ENCODE results near the gene CRAT. TPM values are rescaled to one million over a fixed set of nuclear protein-coding genes. Genes with fewer than 3 reads are reported as not detected.

The CRAT gene
- total RNA-seq, 2 experiments from 2014 or later = 7.1 to 9.4 TPM

DNA sequence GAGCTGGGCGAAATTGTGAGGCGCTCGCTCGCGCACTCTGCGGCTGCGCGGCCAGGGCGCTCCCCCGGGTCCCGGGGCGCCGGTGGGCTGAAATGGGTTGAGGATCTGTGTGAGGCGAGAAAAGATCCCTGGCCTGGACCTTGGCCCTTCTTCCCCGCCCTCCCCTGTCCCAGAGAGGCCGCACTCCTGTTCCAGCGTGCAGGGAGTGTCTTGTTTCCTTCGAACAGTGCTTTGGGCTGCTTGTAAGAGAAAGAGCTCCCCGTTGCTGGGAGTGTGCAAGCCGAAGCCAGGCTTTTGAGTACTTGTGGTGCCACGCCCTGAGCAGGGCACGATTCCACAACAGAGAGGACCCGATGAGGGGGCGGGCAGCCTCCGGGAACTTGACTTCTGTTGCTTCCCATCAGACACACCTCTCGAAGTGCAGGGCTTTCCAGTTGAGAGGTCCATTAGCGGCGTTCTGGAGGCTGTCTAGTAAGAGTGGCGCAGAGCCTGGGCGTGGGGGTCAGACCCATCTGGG lies 29.1 kb downstream of the CRAT start:
- H3K27ac Mint-ChIP-seq = peak overlapping the region; percentile 81
- intact Hi-C loops (cut with DNase I, micrococcal nuclease) = loop anchor here (2.0 kb wide), 3 partner anchors 29 to 53 kb away; partner anchors contain the start of genes CRAT (in 1 of the 2), MIGA2 (in 1 of the 2), PTPA (in 1 of the 2) and SH3GLB2 (in 1 of the 2)

DNA sequence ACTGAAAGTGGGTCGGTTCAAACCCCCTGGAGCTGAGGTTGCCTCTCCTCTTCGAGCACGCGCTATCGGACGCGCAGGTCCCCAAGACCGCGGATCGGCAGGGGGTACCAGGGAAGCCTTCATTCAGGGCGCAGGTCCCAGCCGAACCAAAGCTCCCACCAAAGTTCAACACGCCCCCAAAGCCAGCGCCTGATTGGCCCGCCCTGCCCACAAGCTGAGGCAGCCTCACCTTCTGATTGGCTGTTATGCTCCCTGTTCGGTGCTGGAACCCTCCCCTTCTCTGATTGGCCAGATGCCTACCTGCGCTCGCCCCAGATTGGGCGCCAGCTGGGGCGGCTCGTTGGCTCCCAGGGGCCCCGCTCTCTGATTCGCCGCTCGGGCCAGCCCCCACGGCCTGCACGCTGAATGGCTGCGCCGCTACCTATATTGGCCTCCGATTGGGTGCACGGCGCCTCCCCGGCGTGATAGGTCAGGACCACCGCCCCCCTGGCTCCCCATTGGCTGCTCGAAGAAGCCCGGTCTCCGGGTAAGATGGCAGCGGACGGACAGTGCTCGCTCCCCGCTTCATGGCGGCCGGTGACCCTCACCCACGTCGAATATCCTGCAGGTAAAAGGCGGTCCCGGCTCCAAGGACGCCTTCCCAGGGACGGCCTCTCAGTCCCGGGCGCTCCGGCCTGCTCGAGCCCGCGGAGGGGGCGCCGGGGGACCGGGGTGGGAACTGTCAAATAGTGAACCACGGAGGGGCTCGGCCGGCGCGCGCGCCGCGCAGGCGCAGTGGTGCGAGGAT lies 29.8 kb downstream of the CRAT start, which contains the start of gene DOLPP1:
Gene DOLPP1 (plus strand): TSS at position 511 of the 787 bp plus-strand sequence. CDS start 21 bp downstream, at position 532.
- H3K36me3 ChIP-seq (ENCODE audit: insufficient read depth, low read length) = peaks cover 15% of the 10 kb centered on the region
- peak within 1 kb of the TSS; percentile 57 for H3K27ac ChIP-seq (ENCODE audit: low read depth in 1 of 2, low read length in 2 of 2)
- no peaks in the 10 kb centered on the region for H3K9me3 ChIP-seq (ENCODE audit: control insufficient read depth in 1 of 2, insufficient read depth in 1 of 2, low read length in 2 of 2)
- peak; percentile 95 for ATAC-seq (ENCODE audit: poor library complexity)
- DNase-seq = peak; percentile 97 to 99 (median 98)
- ChIA-PET POLR2A (interaction anchor here (0.8 to 2.4 kb wide), 14 partner anchors 9 to 544 kb away, joined by 3 to 25 read pairs (median 4); partner anchors contain the start of genes CRAT, ENDOG, MIGA2 and PTPA), CTCF (interaction anchor here (0.6 to 1.6 kb wide), 2 partner anchors 51 to 121 kb away, joined by 3 to 4 read pairs; no protein-coding TSS in a partner anchor)
- peaks cover 29% of the 10 kb centered on the region for H3K4me1 Mint-ChIP-seq (ENCODE audit: low read depth)
- peak within 1 kb of the TSS; percentile 91 for H3K4me3 ChIP-seq (ENCODE audit: low read length)
- no peaks in the 10 kb centered on the region for H3K9me3 Mint-ChIP-seq
- peaks cover 2% of the 10 kb centered on the region for H3K36me3 Mint-ChIP-seq (ENCODE audit: low read depth)
- H3K4me3 Mint-ChIP-seq = peak within 1 kb of the TSS; percentile 96
- H3K27me3 ChIP-seq (ENCODE audit: control insufficient read depth in 1 of 2, insufficient read depth in 2 of 2, low read length in 2 of 2) = no peaks in the 10 kb centered on the region
- TF ChIP-seq, protein P1, sequence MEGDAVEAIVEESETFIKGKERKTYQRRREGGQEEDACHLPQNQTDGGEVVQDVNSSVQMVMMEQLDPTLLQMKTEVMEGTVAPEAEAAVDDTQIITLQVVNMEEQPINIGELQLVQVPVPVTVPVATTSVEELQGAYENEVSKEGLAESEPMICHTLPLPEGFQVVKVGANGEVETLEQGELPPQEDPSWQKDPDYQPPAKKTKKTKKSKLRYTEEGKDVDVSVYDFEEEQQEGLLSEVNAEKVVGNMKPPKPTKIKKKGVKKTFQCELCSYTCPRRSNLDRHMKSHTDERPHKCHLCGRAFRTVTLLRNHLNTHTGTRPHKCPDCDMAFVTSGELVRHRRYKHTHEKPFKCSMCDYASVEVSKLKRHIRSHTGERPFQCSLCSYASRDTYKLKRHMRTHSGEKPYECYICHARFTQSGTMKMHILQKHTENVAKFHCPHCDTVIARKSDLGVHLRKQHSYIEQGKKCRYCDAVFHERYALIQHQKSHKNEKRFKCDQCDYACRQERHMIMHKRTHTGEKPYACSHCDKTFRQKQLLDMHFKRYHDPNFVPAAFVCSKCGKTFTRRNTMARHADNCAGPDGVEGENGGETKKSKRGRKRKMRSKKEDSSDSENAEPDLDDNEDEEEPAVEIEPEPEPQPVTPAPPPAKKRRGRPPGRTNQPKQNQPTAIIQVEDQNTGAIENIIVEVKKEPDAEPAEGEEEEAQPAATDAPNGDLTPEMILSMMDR (IDR thresholded peaks at IDR 0.05) = no peak
- peak within 1 kb of the TSS; percentile 81 for H3K27ac Mint-ChIP-seq
- intact Hi-C loops (cut with DNase I, micrococcal nuclease) = loop anchor here (2.0 kb wide), 3 partner anchors 30 to 52 kb away; partner anchors contain the start of genes CRAT (in 1 of the 2), MIGA2 (in 1 of the 2), PTPA (in 1 of the 2) and SH3GLB2 (in 1 of the 2)
- peaks cover 39% of the 10 kb centered on the region for H3K4me1 ChIP-seq (ENCODE audit: insufficient read depth, low read length)
- H3K27me3 Mint-ChIP-seq = no peaks in the 10 kb centered on the region

More for the DNA sequence above, 29.1 kb downstream of the CRAT start:
- Mint-ChIP-seq H3K4me1 (ENCODE audit: low read depth) (peaks cover 29% of the 10 kb centered on the region), H3K9me3 (no peaks in the 10 kb centered on the region), H3K27me3 (no peaks in the 10 kb centered on the region), H3K36me3 (ENCODE audit: low read depth) (peaks cover 7% of the 10 kb centered on the region), H3K4me3 (peak overlapping the region; percentile 96)
- CTCF ChIA-PET = interaction anchor here (0.6 to 1.6 kb wide), 2 partner anchors 50 to 121 kb away, joined by 3 to 4 read pairs; no protein-coding TSS in a partner anchor
- Histone ChIP-seq H3K36me3 (ENCODE audit: insufficient read depth, low read length) (peaks cover 22% of the 10 kb centered on the region), H3K9me3 (ENCODE audit: control insufficient read depth in 1 of 2, insufficient read depth in 1 of 2, low read length in 2 of 2) (no peaks in the 10 kb centered on the region), H3K4me3 (ENCODE audit: low read length) (peak overlapping the region; percentile 91), H3K27me3 (ENCODE audit: control insufficient read depth in 1 of 2, insufficient read depth in 2 of 2, low read length in 2 of 2) (no peaks in the 10 kb centered on the region), H3K27ac (ENCODE audit: low read depth in 1 of 2, low read length in 2 of 2) (peak overlapping the region; percentile 57), H3K4me1 (ENCODE audit: insufficient read depth, low read length) (peaks cover 39% of the 10 kb centered on the region)
- DNase-seq (no peak), ATAC-seq (ENCODE audit: poor library complexity) (no peak)
- TF ChIP-seq, protein P1 (IDR thresholded peaks at IDR 0.05) = no peak
- POLR2A ChIA-PET = interaction anchor here (0.8 to 2.4 kb wide), 9 partner anchors 9 to 543 kb away, joined by 3 to 25 read pairs (median 4); partner anchors contain the start of genes CRAT, MIGA2, PTPA and SH3GLB2

DNA sequence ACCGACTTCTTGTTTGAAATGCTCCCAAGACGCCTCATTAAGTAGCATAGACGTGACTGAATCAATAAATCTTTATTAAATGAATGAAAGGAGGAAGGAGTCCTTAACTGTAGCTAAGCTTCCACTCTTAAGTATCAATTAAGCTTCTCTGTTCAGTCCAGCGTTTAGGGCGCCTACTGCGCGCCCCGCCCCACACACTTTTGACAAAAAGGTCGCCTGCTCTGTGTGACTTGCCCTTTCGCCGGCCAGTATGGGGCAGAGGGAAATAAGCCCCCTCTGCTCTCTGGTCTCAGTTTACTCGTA lies 30.3 kb downstream of the CRAT start:
- intact Hi-C loops (cut with DNase I, micrococcal nuclease) = loop anchor here (2.0 kb wide), 3 partner anchors 31 to 51 kb away; partner anchors contain the start of genes CRAT (in 1 of the 2), MIGA2 (in 1 of the 2), PTPA (in 1 of the 2) and SH3GLB2 (in 1 of the 2)
- TF ChIP-seq, protein P1 (IDR thresholded peaks at IDR 0.05) = no peak
- no peak for DNase-seq
- ChIA-PET POLR2A (interaction anchor here (0.6 to 2.4 kb wide), 13 partner anchors 8 to 544 kb away, joined by 3 to 25 read pairs (median 3); partner anchors contain the start of genes CRAT, ENDOG, MIGA2 and PTPA), CTCF (interaction anchor here (1.6 kb wide), 1 partner anchor 51 kb away, joined by 4 read pairs; no protein-coding TSS in a partner anchor)
- no peak for ATAC-seq (ENCODE audit: poor library complexity)
- Histone ChIP-seq H3K4me3 (ENCODE audit: low read length) (peak overlapping the region; percentile 91), H3K27me3 (ENCODE audit: control insufficient read depth in 1 of 2, insufficient read depth in 2 of 2, low read length in 2 of 2) (no peaks in the 10 kb centered on the region), H3K9me3 (ENCODE audit: control insufficient read depth in 1 of 2, insufficient read depth in 1 of 2, low read length in 2 of 2) (no peaks in the 10 kb centered on the region), H3K27ac (ENCODE audit: low read depth in 1 of 2, low read length in 2 of 2) (no peak overlapping the region), H3K4me1 (ENCODE audit: insufficient read depth, low read length) (peaks cover 39% of the 10 kb centered on the region), H3K36me3 (ENCODE audit: insufficient read depth, low read length) (peaks cover 10% of the 10 kb centered on the region)
- Mint-ChIP-seq H3K4me1 (ENCODE audit: low read depth) (peaks cover 29% of the 10 kb centered on the region), H3K36me3 (ENCODE audit: low read depth) (no peaks in the 10 kb centered on the region), H3K9me3 (no peaks in the 10 kb centered on the region), H3K27me3 (no peaks in the 10 kb centered on the region), H3K27ac (peak overlapping the region; percentile 81), H3K4me3 (peak overlapping the region; percentile 96)
